H9 (cell line): ENCODE results near the gene KIAA1549. TPM values are rescaled to one million over a fixed set of nuclear protein-coding genes. Genes with fewer than 3 reads are reported as not detected.

Source experiments
- DNase-seq: peaks from one replicate; pipeline ENCODE4 v3.0.0-alpha.2; 2017
- H2AFZ ChIP-seq: one replicate; pipeline ENCODE4 v1.6.1; 2013; ENCODE audit warnings: mild to moderate bottlenecking, low read length, control low read depth, moderate library complexity
- H2AK5ac ChIP-seq: 2 replicates; pipeline ENCODE4 v1.6.1; 2013; ENCODE audit warnings: low read length, control low read depth, mixed read lengths; ENCODE audit not compliant: insufficient read length
- H2BK120ac ChIP-seq: one replicate; pipeline ENCODE4 v1.6.1; 2013; ENCODE audit warnings: low read depth, mild to moderate bottlenecking, low read length, control low read depth, inconsistent platforms; ENCODE audit not compliant: poor library complexity, severe bottlenecking
- H2BK12ac ChIP-seq: 2 replicates; pipeline ENCODE4 v1.6.1; 2013; ENCODE audit warnings: low read length, control low read depth, mixed read lengths, low read depth; ENCODE audit not compliant: insufficient read length
- H2BK15ac ChIP-seq: 2 replicates; pipeline ENCODE4 v1.6.1; 2013; ENCODE audit warnings: low read depth, low read length, control low read depth
- H2BK20ac ChIP-seq: one replicate; pipeline ENCODE4 v1.6.1; 2013; ENCODE audit warnings: low read depth, mild to moderate bottlenecking, low read length, control low read depth, inconsistent platforms; ENCODE audit not compliant: poor library complexity, severe bottlenecking
- H2BK5ac ChIP-seq: 2 replicates; pipeline ENCODE4 v1.6.1; 2013; ENCODE audit warnings: low read length, control low read depth, mixed read lengths; ENCODE audit not compliant: insufficient read length
- H3K14ac ChIP-seq: 2 replicates; pipeline ENCODE4 v1.6.1; 2013; ENCODE audit warnings: low read length, control low read depth; ENCODE audit not compliant: insufficient read depth
- H3K18ac ChIP-seq: 2 replicates; pipeline ENCODE4 v1.6.1; 2013; ENCODE audit warnings: low read depth, mild to moderate bottlenecking, mixed read lengths, low read length, control low read depth; ENCODE audit not compliant: insufficient read length
- H3K23ac ChIP-seq: 2 replicates; pipeline ENCODE4 v1.6.1; 2013; ENCODE audit warnings: low read length, control low read depth, mixed read lengths, low read depth; ENCODE audit not compliant: insufficient read length
- H3K23me2 ChIP-seq: 2 replicates; pipeline ENCODE4 v1.6.1; 2013; ENCODE audit warnings: low read depth, mild to moderate bottlenecking, mixed read lengths, low read length, control low read depth; ENCODE audit not compliant: insufficient read length, poor library complexity, severe bottlenecking
- H3K27ac ChIP-seq: 2 replicates; pipeline ENCODE4 v1.5.1; 2013; ENCODE audit warnings: low read length, control low read depth, mixed read lengths, low read depth; ENCODE audit not compliant: insufficient read length
- H3K27me3 ChIP-seq: 2 replicates; pipeline ENCODE4 v1.6.1; 2013; ENCODE audit warnings: low read length, control low read depth, inconsistent platforms; ENCODE audit not compliant: insufficient read depth
- H3K4ac ChIP-seq: 2 replicates; pipeline ENCODE4 v1.6.1; 2013; ENCODE audit warnings: low read depth, mild to moderate bottlenecking, control low read depth, inconsistent platforms, low read length, moderate library complexity
- H3K4me1 ChIP-seq: 2 replicates; pipeline ENCODE4 v1.6.1; 2013; ENCODE audit warnings: low read length, control low read depth, inconsistent platforms; ENCODE audit not compliant: insufficient read depth
- H3K4me2 ChIP-seq: 2 replicates; pipeline ENCODE4 v1.6.1; 2013; ENCODE audit warnings: low read length, control low read depth, mixed read lengths; ENCODE audit not compliant: insufficient read length, insufficient read depth
- H3K56ac ChIP-seq: 2 replicates; pipeline ENCODE4 v1.6.1; 2013; ENCODE audit warnings: low read depth, mild to moderate bottlenecking, mixed read lengths, low read length, control low read depth; ENCODE audit not compliant: insufficient read length
- H3K79me1 ChIP-seq: 2 replicates; pipeline ENCODE4 v1.6.1; 2013; ENCODE audit warnings: low read depth, mild to moderate bottlenecking, moderate library complexity, low read length, control low read depth, inconsistent platforms; ENCODE audit not compliant: insufficient read depth, poor library complexity, severe bottlenecking
- H3K79me2 ChIP-seq: 2 replicates; pipeline ENCODE4 v1.6.1; 2013; ENCODE audit warnings: low read length, control low read depth, inconsistent platforms; ENCODE audit not compliant: insufficient read depth
- H3K9ac ChIP-seq: 2 replicates; pipeline ENCODE4 v1.6.1; 2013; ENCODE audit warnings: low read length, control low read depth, mixed read lengths; ENCODE audit not compliant: insufficient read length; ENCODE audit errors: extremely low read depth
- H3K9me3 ChIP-seq: one replicate; pipeline ENCODE4 v1.6.1; 2013; ENCODE audit warnings: low read depth, low read length, inconsistent platforms; ENCODE audit not compliant: control insufficient read depth
- H3T11ph ChIP-seq: one replicate; pipeline ENCODE4 v1.6.1; 2013; ENCODE audit warnings: mild to moderate bottlenecking, low read length, control low read depth, inconsistent platforms
- H4K20me1 ChIP-seq: one replicate; pipeline ENCODE4 v1.6.1; 2013; ENCODE audit not compliant: control insufficient read depth, insufficient read length, insufficient read depth
- H4K5ac ChIP-seq: 2 replicates; pipeline ENCODE4 v1.6.1; 2013; ENCODE audit warnings: low read depth, mild to moderate bottlenecking, mixed read lengths, low read length, control low read depth; ENCODE audit not compliant: insufficient read length
- H4K8ac ChIP-seq: replicated peaks from 2 replicates; pipeline ENCODE4 v1.6.1; 2013; ENCODE audit warnings: low read length, control low read depth, mixed read lengths, low read depth; ENCODE audit not compliant: insufficient read length
- H4K91ac ChIP-seq: 2 replicates; pipeline ENCODE4 v1.6.1; 2013; ENCODE audit warnings: low read depth, mild to moderate bottlenecking, moderate library complexity, mixed read lengths, low read length, control low read depth; ENCODE audit not compliant: insufficient read length
- H3K27ac Mint-ChIP-seq, 3 experiments: 2 replicates in 2 of 3; 3 replicates in 1 of 3; pipeline ENCODE4 v1.8.0; 2020 to 2021; ENCODE audit warnings: mixed read lengths in 3 of 3, mild to moderate bottlenecking in 1 of 3, moderate library complexity in 1 of 3
- H3K27me3 Mint-ChIP-seq: 2 replicates; pipeline ENCODE4 v1.8.0; 2021; ENCODE audit warnings: low read depth, mild to moderate bottlenecking, moderate library complexity, mixed read lengths
- H3K36me3 Mint-ChIP-seq, 3 experiments: 2 replicates in 2 of 3; 3 replicates in 1 of 3; pipeline ENCODE4 v1.8.0; 2020 to 2021; ENCODE audit warnings: low read depth in 3 of 3, mixed read lengths in 3 of 3; ENCODE audit not compliant: insufficient read depth in 1 of 3
- H3K4me1 Mint-ChIP-seq, 2 experiments: 2 replicates each; pipeline ENCODE4 v1.8.0; 2020; ENCODE audit warnings: mixed read lengths in 2 of 2
- H3K4me3 Mint-ChIP-seq, 2 experiments: 2 replicates in 1 of 2; 3 replicates in 1 of 2; pipeline ENCODE4 v1.8.0; 2020 to 2021; ENCODE audit warnings: mild to moderate bottlenecking in 2 of 2, mixed read lengths in 2 of 2, moderate library complexity in 1 of 2
- H3K9me3 Mint-ChIP-seq, 2 experiments: 2 replicates in 1 of 2; 3 replicates in 1 of 2; pipeline ENCODE4 v1.8.0; 2020; ENCODE audit warnings: mild to moderate bottlenecking in 2 of 2, mixed read lengths in 2 of 2, moderate library complexity in 1 of 2
- CTCF ChIP-seq: fragments of 200-600 bp; sonication (generic); conservative IDR thresholded peaks from 3 replicates; pipeline ENCODE4 v1.8.0; 2021; ENCODE audit warnings: antibody characterized with exemption, mild to moderate bottlenecking
- WGBS: extraction: QIAGEN DNeasy Blood & Tissue Kit; methylation state at CpG from one replicate; pipeline ENCODE4 v1.1.7; 2013; ENCODE audit warnings: missing lambda C conversion rate, low lambda C conversion rate, mixed read lengths; ENCODE audit not compliant: insufficient read length; ENCODE audit errors: extremely low coverage; 5-methylcytosine and 5-hydroxymethylcytosine counted together
- total RNA-seq: library from RNA; stranded (reverse); gene quantifications from 2 replicates; pipeline ENCODE4 v1.2.1, GENCODE V29; 2021

Gene KIAA1549
- total RNA-seq, 1 experiment from 2014 or later = 11.9 TPM

DNA sequence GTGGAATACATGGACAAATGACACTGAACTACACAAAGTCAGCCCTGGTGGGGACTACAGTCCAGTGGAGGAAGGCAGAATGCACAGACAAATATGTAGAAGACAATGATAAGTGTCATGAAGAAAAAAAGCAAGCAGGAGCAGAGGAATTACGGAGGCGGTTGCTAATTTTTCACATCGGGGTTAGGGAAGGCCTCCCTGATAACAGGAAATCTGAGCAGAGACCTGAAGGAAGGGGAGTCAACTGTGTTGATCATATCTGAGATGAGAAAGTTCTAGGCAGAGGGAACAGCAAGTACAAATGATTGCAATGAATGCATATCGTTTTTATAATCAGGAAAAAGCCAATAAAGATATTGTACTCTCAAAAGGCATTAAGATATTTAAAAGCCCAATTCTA is 14.0 kb downstream of the KIAA1549 start:
- Mint-ChIP-seq H3K4me1 (peaks cover 39 to 44% of the 10 kb centered on the region in 2 experiments), H3K9me3 (no peaks in the 10 kb centered on the region), H3K27me3 (no peaks in the 10 kb centered on the region), H3K27ac (peak overlapping the region in 1 of 3 experiments; percentile 32; a peak in 2 of 7 replicates), H3K4me3 (no peak overlapping the region), H3K36me3 (peaks cover 0 to 6% (median 4%) of the 10 kb centered on the region in 3 experiments; a peak in 5 of 7 replicates)
- H4K8ac ChIP-seq = no peak overlapping the region
- no peak overlapping the region for H3K23ac ChIP-seq
- H4K20me1 ChIP-seq = no peaks in the 10 kb centered on the region
- no peak overlapping the region for H4K5ac ChIP-seq
- H3K4me1 ChIP-seq = no peaks in the 10 kb centered on the region; the same call in 1 of the 2 replicates
- H3K27ac ChIP-seq = no peak overlapping the region
- no peak overlapping the region for H3K14ac ChIP-seq
- H2BK5ac ChIP-seq = no peak overlapping the region
- no peak overlapping the region for H2AK5ac ChIP-seq
- no peak overlapping the region for H3T11ph ChIP-seq
- H2BK120ac ChIP-seq = no peak overlapping the region
- H2BK20ac ChIP-seq = no peak overlapping the region
- no peak overlapping the region for H2AFZ ChIP-seq
- H3K4ac ChIP-seq = no peak overlapping the region
- peaks cover 11% of the 10 kb centered on the region for H3K79me1 ChIP-seq
- no CpG with 5 or more reads among the region's 4 CpGs for WGBS
- no peaks in the 10 kb centered on the region for H3K27me3 ChIP-seq
- H3K9ac ChIP-seq = no peak overlapping the region
- no peak overlapping the region for H2BK15ac ChIP-seq
- TF ChIP-seq CTCF = no peak
- H3K23me2 ChIP-seq = no peaks in the 10 kb centered on the region
- H2BK12ac ChIP-seq = no peak overlapping the region
- no peak overlapping the region for H4K91ac ChIP-seq
- H3K4me2 ChIP-seq = no peak overlapping the region
- DNase-seq = no peak
- H3K9me3 ChIP-seq = no peaks in the 10 kb centered on the region
- no peak overlapping the region for H3K18ac ChIP-seq
- peaks cover 7% of the 10 kb centered on the region; the same call in 1 of the 2 replicates for H3K79me2 ChIP-seq
- no peak overlapping the region for H3K56ac ChIP-seq
